Superior temporal gyrus (tissue), 1 donor: ENCODE results near the gene TNRC6B.
A peak's percentile ranks its signal among the peaks of the same experiment; 100 is the strongest.
"Not testable (repeated sequence)": the region's sequence is repeated elsewhere in the genome, so short reads cannot be mapped to it uniquely, and the experiment has no call there.

Experiments
- DNase-seq: peaks from one replicate; pipeline ENCODE4 v3.0.0-alpha.2; 2016; ENCODE audit errors: extremely low spot score

TNRC6B gene

GRCh38 chr22:40348025-40348658 lies 170.4 kb downstream of the TNRC6B start:
- peak; percentile 73 for DNase-seq

- DNase-seq: no peak
Measured at GRCh38 chr22:40352763-40353162, 175.0 kb downstream of the TNRC6B start.

- DNase-seq: no peak
Measured at GRCh38 chr22:40361100-40361499, 183.4 kb downstream of the TNRC6B start.

- DNase-seq: peak; percentile 29
Measured at GRCh38 chr22:40363059-40363458, 185.3 kb downstream of the TNRC6B start.

GRCh38 chr22:40364431-40364830 lies 186.7 kb downstream of the TNRC6B start:
- DNase-seq: no peak

GRCh38 chr22:40366068-40366467 lies 188.3 kb downstream of the TNRC6B start:
- DNase-seq: no peak

- no peak for DNase-seq
Measured at GRCh38 chr22:40367342-40367741, 189.6 kb downstream of the TNRC6B start.

GRCh38 chr22:40368016-40368415 lies 190.3 kb downstream of the TNRC6B start:
- no peak for DNase-seq

- no peak for DNase-seq
Measured at GRCh38 chr22:40368836-40369235, 191.1 kb downstream of the TNRC6B start.

- DNase-seq: no peak
Measured at GRCh38 chr22:40374567-40374966, 196.8 kb downstream of the TNRC6B start.

GRCh38 chr22:40376149-40376548 lies 198.4 kb downstream of the TNRC6B start:
- no peak for DNase-seq

- no peak for DNase-seq
Measured at GRCh38 chr22:40377931-40378330, 200.2 kb downstream of the TNRC6B start.

- not testable (repeated sequence) for DNase-seq
Measured at GRCh38 chr22:40378448-40378847, 200.7 kb downstream of the TNRC6B start.

GRCh38 chr22:40381461-40381860 lies 203.7 kb downstream of the TNRC6B start:
- DNase-seq: no peak

GRCh38 chr22:40383905-40384304 lies 206.2 kb downstream of the TNRC6B start:
- no peak for DNase-seq

- DNase-seq: no peak
Measured at GRCh38 chr22:40385036-40385782, 207.5 kb downstream of the TNRC6B start.
